NCI-H1930 (cell line): Measurements from ENCODE around the gene FAM199X.
"Not testable (repeated sequence)": the region's sequence is repeated elsewhere in the genome, so short reads cannot be mapped to it uniquely, and the experiment has no call there.

Experiments used
- DNase-seq, 2 experiments: peaks; one replicate each; lab custom pipeline; 2025; lab: John Stamatoyannopoulos, UW

FAM199X gene

DNA sequence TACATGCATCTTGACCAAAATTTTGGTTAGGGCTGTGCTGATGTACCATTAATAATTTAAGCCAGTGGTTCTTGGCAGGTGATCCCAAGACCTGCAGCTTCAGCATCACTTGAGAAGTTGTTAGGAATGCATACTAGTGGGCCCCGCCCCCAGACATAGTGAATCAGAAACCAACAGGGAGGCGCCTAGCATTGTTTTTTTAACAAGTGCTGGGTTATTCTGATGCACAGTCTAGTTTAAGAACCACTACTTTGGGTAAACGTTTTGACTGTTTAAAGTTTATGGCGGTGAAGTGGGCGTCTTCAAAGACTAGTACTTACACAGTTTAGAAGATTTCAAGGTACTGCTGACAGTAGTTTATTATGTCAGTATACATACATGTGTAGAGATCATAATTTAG lies 23.6 kb downstream of the FAM199X start:
- no peak for DNase-seq

DNA sequence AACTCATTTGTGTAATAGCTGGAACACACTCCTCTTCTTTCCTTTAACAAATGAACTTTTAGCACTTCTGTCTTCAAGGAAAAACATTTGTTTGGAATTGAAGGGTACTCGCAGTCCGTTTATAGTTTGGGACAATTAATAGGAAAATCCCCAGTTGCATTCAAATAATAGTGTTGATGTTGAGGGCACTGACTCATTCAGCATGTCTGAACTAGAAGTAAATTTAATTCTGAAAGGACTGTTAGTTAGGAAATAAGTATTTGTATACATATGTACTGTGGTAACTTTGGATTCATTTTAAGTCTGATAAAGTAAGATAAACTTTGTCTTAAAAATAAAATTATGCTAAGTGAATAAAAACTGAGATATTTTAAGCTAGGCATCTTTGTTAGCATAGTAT lies 27.2 kb downstream of the FAM199X start:
- no peak for DNase-seq

DNA sequence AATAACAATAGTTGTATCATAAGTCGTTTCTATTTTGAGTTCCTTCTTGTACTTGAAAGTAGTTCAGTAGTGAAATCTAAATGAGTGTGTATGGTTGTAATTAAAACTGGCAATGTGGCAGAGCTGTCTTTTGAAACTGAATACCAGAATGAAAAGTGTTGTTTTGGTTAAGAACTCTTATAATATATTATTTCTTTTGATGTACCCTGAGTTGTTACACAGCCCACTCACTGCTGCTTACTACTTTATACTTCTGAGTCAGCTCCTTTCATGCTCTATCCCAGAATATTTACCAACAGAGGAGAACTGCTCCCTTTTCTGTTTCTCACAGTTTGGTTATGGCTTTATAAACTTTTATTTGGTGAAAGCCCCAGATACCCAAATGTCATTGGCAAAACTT lies 28.8 kb downstream of the FAM199X start:
- DNase-seq = no peak

DNA sequence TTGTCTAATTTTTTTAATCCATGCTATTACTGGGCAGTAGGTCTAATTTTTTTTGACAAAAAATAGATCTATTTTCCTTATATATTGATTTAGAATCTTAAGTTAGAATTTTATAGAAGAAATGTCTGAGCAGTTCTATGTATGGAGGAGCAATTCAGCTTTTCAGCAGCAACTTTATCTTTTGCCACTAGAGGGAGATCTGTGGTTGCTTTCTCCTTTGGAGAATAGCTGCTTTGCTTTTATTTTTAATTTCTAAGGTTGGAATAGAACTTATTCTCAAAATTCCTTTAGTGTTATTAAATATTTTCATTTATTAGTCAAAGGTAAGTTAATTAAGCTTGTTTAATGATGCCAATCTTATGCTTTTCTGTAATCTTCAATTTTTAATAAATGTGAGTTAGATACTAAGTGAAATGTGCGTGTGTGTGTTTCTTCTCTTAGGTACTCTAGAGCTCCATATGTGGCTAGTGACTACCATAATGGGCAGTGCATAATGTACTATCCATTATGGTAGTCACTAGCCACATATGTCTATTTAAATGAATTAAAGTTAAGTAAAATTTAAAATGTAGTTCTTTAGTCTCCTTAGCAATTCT lies 29.3 kb downstream of the FAM199X start:
- peak in 1 of 2 experiments; percentile 19 for DNase-seq

DNA sequence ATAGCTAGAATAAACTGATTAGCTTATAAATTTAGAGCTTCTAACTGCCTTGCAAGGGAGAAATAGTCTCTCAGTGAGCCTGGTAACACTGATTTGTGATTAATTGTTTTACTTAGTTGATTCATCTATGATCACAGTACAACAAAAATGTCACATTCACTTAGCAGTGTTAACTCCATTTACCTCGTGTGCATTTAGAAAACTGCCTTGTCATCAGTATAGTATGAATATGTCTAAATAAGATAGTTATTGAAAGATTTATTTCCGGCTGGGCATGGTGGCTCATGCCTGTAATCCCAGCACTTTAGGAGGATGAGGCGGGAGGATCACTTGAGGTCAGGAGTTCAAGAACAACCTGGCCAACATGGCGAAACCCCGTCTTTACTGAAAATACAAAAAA lies 39.3 kb downstream of the FAM199X start:
- DNase-seq = no peak

DNA sequence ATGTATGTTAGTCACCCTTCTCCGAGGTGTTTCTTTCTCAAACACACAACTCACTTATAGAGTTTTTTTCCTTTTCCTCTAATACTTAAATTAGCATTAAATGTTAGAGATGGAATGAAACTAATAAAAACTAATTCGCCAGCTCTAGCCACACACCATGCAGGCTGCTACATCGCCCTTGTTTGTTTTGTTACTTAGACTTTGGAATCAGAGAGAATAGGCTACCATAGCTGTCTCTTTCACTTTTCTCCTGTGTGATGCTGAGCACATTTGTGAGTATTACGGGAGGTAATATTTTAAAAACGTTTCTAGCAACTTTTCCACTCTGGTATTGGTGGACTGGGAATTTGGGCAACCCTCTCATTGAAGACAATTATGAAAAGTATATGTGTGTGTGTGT lies 44.9 kb downstream of the FAM199X start:
- DNase-seq = no peak

DNA sequence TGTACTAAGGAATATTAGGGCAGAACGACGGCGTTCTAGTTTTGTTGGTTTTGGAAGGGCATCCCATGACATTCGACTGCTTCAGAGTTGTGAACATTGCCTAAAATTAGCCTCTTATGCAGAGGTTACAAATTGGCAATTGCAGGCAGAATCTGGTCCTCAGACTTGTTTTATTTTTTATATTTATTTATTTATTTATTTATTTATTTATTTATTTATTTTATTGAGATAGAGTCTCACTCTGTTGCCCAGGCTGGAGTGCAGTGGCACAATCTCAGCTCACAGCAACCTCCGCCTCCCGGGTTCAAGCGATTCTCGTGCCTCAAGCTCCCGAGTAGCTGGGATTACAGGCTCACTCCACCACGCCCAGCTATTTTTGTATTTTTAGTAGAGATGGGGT lies 63.8 kb downstream of the FAM199X start:
- not testable (repeated sequence) for DNase-seq
